ENCODE results near the gene SCG3.

The SCG3 gene

DNA sequence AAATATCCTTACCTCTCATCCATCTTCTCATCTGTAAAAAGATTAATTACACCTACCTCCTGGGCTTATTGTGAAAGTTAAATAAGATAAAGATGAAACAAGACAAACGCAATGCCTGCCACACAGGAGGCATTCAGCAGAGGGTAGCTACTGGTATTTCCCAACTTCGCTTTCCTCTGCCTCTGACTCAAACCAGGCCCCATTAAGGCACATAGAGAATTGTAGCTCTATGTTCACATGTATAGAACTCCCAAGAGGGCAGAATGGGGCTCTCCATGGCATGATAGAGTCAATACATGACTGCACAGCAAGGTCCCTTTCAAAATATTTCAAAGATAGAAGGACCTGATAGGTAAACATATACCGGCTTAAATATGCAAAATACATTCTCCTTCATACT is 54.8 kb downstream of the SCG3 start:
- Histone ChIP-seq H4K20me1 (ENCODE audit: insufficient read depth, low read length) (no peaks in the 10 kb centered on the region), H3K4me2 (ENCODE audit: low read length) (peak overlapping the region; percentile 53), H3K27me3 (ENCODE audit: insufficient read depth, low read length) (no peaks in the 10 kb centered on the region), H3K9ac (ENCODE audit: low read length) (no peak overlapping the region), H3K4me1 (ENCODE audit: insufficient read depth, low read length, severe bottlenecking) (peaks cover 48% of the 10 kb centered on the region), H3K79me2 (ENCODE audit: insufficient read depth, low read length) (no peaks in the 10 kb centered on the region), H3F3A (ENCODE audit: insufficient read depth, low read length) (no peaks in the 10 kb centered on the region), H3K4me3 (ENCODE audit: low read depth, low read length, poor library complexity, severe bottlenecking) (peak overlapping the region; percentile 60), H3K36me3 (ENCODE audit: insufficient read depth, low read length) (no peaks in the 10 kb centered on the region), H3K9me2 (ENCODE audit: low read depth, low read length) (no peaks in the 10 kb centered on the region), H3K9me3 (ENCODE audit: low read length) (no peaks in the 10 kb centered on the region), H3K27ac (ENCODE audit: low read depth, low read length, poor library complexity, severe bottlenecking) (no peak overlapping the region), H2AFZ (ENCODE audit: low read length) (no peak overlapping the region)
- TF ChIP-seq CTCF (IDR thresholded peaks at IDR 0.05; ENCODE audit: low read length) = no peak
- no peak for TF ChIP-seq EZH2 (IDR thresholded peaks at IDR 0.05; ENCODE audit: borderline replicate concordance, low read length)

DNA sequence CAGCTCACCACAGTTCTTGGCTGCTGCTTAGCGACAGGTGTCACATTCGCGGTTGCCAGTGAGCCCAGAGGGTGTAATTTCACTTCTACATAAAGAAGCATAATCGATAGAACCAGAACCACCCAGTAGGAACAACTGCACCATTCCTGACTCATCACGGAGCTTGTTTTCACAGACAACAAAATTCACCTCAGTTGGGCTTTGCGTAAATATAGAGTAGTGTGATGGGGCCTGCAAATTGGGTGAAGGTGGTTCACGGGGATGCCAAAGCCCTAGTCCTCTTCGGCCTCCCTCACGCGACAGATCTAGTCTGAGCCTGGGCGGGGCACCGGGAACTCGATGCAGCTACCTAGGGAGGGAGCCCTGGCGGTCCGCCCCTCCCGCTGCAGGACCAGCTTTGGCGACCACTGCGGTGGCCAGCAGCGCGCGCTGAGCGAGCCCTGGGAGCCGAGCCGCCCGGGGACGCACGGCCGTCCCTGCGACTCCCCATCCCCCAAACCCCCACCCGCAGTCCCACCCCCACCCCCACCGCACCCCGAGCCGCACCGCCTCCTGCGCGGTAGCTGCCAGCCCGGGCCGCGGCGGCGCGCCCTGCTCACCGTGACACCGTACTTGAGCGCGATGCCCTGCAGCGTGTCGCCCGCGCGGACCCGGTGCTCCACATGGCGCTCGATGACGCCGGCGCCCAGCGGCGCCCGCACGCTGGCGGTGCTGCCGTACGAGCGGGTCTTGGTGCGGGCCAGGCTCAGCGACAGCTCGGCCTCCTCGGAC is 55.6 kb downstream of the SCG3 start:
- Histone ChIP-seq H3K27ac (ENCODE audit: low read depth, low read length, poor library complexity, severe bottlenecking) (no peak overlapping the region), H3K4me1 (ENCODE audit: insufficient read depth, low read length, severe bottlenecking) (peaks cover 39% of the 10 kb centered on the region), H3K36me3 (ENCODE audit: insufficient read depth, low read length) (no peaks in the 10 kb centered on the region), H4K20me1 (ENCODE audit: insufficient read depth, low read length) (no peaks in the 10 kb centered on the region), H3K9ac (ENCODE audit: low read length) (peak overlapping the region; percentile 58), H2AFZ (ENCODE audit: low read length) (no peak overlapping the region), H3K4me2 (ENCODE audit: low read length) (peak overlapping the region; percentile 53), H3K27me3 (ENCODE audit: insufficient read depth, low read length) (no peaks in the 10 kb centered on the region), H3K9me2 (ENCODE audit: low read depth, low read length) (no peaks in the 10 kb centered on the region), H3K79me2 (ENCODE audit: insufficient read depth, low read length) (no peaks in the 10 kb centered on the region), H3K4me3 (ENCODE audit: low read depth, low read length, poor library complexity, severe bottlenecking) (peak overlapping the region; percentile 60), H3F3A (ENCODE audit: insufficient read depth, low read length) (no peaks in the 10 kb centered on the region), H3K9me3 (ENCODE audit: low read length) (no peaks in the 10 kb centered on the region)
- TF ChIP-seq EZH2 (IDR thresholded peaks at IDR 0.05; ENCODE audit: borderline replicate concordance, low read length) = no peak
- no peak for TF ChIP-seq CTCF (IDR thresholded peaks at IDR 0.05; ENCODE audit: low read length)

DNA sequence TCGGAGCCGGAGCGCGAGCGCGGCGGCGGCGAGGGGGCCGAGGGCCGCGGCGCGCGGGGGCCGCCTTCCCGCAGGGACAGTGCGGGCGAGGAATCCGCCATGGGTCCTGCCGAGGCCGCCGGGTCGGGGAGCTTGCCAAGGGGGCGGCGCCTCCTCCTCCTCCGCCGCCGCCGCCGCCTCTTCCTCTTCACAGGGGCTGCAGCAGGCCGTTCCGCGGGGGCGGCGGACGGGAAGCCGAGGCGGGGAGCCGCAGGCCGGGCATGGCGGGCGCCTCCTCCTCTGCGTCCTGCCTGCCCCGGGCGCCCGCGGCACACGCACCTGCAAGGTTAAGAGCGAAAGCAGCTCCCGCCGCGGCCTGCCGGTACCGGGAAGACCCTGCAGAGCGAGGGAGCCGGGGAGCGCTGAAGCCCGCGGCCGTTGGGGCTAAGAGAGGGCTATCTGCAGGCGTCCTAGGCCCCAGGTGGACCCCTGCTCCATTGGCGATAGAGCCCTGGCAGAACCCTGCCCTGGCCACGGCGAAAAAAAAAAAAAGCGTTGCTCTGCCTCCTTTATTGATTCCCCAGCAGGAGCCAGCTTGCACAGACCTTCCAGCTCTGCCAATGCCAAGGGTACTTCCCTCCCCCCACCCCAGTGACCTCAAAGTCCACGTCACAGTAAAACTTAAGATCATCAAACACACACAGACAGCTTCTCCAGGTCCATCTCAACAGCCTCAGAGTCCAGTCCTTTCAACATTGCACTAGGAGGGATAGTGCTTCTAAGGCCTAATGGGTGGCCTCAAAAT is 56.4 kb downstream of the SCG3 start, which contains the start of gene LYSMD2:
LYSMD2 (minus strand) TSS at position 134 of the 784 bp plus-strand sequence; CDS start at position 101, 33 bp downstream.
- no peaks in the 10 kb centered on the region for H3K9me3 ChIP-seq (ENCODE audit: low read length)
- H3K79me2 ChIP-seq (ENCODE audit: insufficient read depth, low read length) = no peaks in the 10 kb centered on the region
- peak within 1 kb of the TSS; percentile 53 for H3K4me2 ChIP-seq (ENCODE audit: low read length)
- no peak within 1 kb of the TSS for H3K27ac ChIP-seq (ENCODE audit: low read depth, low read length, poor library complexity, severe bottlenecking)
- H3K4me3 ChIP-seq (ENCODE audit: low read depth, low read length, poor library complexity, severe bottlenecking) = peak within 1 kb of the TSS; percentile 60
- H4K20me1 ChIP-seq (ENCODE audit: insufficient read depth, low read length) = no peaks in the 10 kb centered on the region
- H3K36me3 ChIP-seq (ENCODE audit: insufficient read depth, low read length) = no peaks in the 10 kb centered on the region
- H3F3A ChIP-seq (ENCODE audit: insufficient read depth, low read length) = no peaks in the 10 kb centered on the region
- no peak within 1 kb of the TSS for H2AFZ ChIP-seq (ENCODE audit: low read length)
- TF ChIP-seq CTCF (IDR thresholded peaks at IDR 0.05; ENCODE audit: low read length) = no peak
- no peak for TF ChIP-seq EZH2 (IDR thresholded peaks at IDR 0.05; ENCODE audit: borderline replicate concordance, low read length)
- H3K27me3 ChIP-seq (ENCODE audit: insufficient read depth, low read length) = no peaks in the 10 kb centered on the region
- peak within 1 kb of the TSS; percentile 58 for H3K9ac ChIP-seq (ENCODE audit: low read length)
- H3K4me1 ChIP-seq (ENCODE audit: insufficient read depth, low read length, severe bottlenecking) = peaks cover 31% of the 10 kb centered on the region
- H3K9me2 ChIP-seq (ENCODE audit: low read depth, low read length) = no peaks in the 10 kb centered on the region
